ENCODE results near the gene ME3.

DNA sequence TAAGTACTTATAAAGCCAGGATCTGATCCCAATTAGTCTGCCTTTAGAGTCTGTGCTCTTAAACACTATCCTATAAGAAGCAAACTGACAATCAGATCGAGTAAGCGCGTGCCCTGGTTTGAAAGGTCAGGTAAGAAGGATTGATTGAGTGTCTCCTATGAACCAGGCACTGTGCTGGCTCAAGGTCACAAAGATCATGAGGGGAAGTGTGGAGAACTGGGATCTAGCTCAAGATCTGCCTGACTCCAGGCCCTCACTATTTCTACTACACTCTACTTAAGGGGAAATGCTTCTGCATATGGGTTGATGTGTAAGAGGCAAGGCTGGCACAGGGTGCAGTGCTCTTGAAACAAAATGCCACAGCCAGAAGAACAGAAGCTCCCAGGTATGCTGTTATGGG, 77.0 kb downstream of the ME3 start:
- TF ChIP-seq, protein P1, sequence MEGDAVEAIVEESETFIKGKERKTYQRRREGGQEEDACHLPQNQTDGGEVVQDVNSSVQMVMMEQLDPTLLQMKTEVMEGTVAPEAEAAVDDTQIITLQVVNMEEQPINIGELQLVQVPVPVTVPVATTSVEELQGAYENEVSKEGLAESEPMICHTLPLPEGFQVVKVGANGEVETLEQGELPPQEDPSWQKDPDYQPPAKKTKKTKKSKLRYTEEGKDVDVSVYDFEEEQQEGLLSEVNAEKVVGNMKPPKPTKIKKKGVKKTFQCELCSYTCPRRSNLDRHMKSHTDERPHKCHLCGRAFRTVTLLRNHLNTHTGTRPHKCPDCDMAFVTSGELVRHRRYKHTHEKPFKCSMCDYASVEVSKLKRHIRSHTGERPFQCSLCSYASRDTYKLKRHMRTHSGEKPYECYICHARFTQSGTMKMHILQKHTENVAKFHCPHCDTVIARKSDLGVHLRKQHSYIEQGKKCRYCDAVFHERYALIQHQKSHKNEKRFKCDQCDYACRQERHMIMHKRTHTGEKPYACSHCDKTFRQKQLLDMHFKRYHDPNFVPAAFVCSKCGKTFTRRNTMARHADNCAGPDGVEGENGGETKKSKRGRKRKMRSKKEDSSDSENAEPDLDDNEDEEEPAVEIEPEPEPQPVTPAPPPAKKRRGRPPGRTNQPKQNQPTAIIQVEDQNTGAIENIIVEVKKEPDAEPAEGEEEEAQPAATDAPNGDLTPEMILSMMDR (IDR thresholded peaks at IDR 0.05), result no peak
- TF ChIP-seq POLR2A (IDR thresholded peaks at IDR 0.05), result no peak
